MCF 10A (cell line): ENCODE data around the gene PIM3. TPM values are rescaled to one million over a fixed set of nuclear protein-coding genes. Genes with fewer than 3 reads are reported as not detected.
A peak's percentile ranks its signal among the peaks of the same experiment; 100 is the strongest.

Experiments
- BruUV-seq: library from RNA; stranded (reverse); fragments of 400-500 nt; replicated peaks from 2 replicates; lab custom pipeline; 2021; lab: Mats Ljungman, UMichigan
- CTCF ChIA-PET: fragments of 300-600 bp; sonication (Branson Sonifier 250); formaldehyde crosslinking; extraction: SDS; loops from one replicate; lab custom pipeline; 2021; ENCODE audit warnings: antibody characterized with exemption, inconsistent platforms; lab: Yijun Ruan, JAX
- POLR2A ChIA-PET: fragments of 300-600, 350-650 bp; sonication (Branson Sonifier 250); formaldehyde crosslinking; extraction: SDS; loops from one replicate; lab custom pipeline; 2020; ENCODE audit warnings: antibody characterized with exemption, inconsistent platforms; lab: Yijun Ruan, JAX
- DNase-seq: peaks from one replicate; pipeline ENCODE4 v3.0.0-alpha.2; 2018; ENCODE audit not compliant: unreplicated experiment
- H3K27ac Mint-ChIP-seq: one replicate; pipeline ENCODE4 v1.8.0; 2022; ENCODE audit warnings: mild to moderate bottlenecking, low read depth, mixed read lengths; ENCODE audit not compliant: unreplicated experiment
- H3K27me3 Mint-ChIP-seq: one replicate; pipeline ENCODE4 v1.8.0; 2022; ENCODE audit warnings: mixed read lengths; ENCODE audit not compliant: insufficient read depth, unreplicated experiment
- H3K36me3 Mint-ChIP-seq: one replicate; pipeline ENCODE4 v1.8.0; 2022; ENCODE audit warnings: mild to moderate bottlenecking, moderate library complexity, mixed read lengths; ENCODE audit not compliant: insufficient read depth, unreplicated experiment
- H3K4me1 Mint-ChIP-seq: one replicate; pipeline ENCODE4 v1.8.0; 2022; ENCODE audit warnings: mixed read lengths; ENCODE audit not compliant: insufficient read depth, unreplicated experiment
- H3K4me3 Mint-ChIP-seq: one replicate; pipeline ENCODE4 v1.8.0; 2022; ENCODE audit warnings: mild to moderate bottlenecking, moderate library complexity, mixed read lengths; ENCODE audit not compliant: unreplicated experiment
- H3K9me3 Mint-ChIP-seq: one replicate; pipeline ENCODE4 v1.8.0; 2022; ENCODE audit warnings: mixed read lengths; ENCODE audit not compliant: unreplicated experiment
- CTCF ChIP-seq: fragments of 200-600 bp; IDR thresholded peaks from one replicate; pipeline ENCODE4 v1.8.0; 2022; ENCODE audit warnings: antibody characterized with exemption, mild to moderate bottlenecking; ENCODE audit not compliant: unreplicated experiment
- intact Hi-C: fragments of 100-400 bp; cut with micrococcal nuclease; formaldehyde crosslinking; loops from 2 replicates; pipeline ENCODE4 v1.14.1; 2022
- total RNA-seq: library from RNA; stranded (reverse); gene quantifications from 2 replicates; pipeline ENCODE4 v1.2.3, GENCODE V29; 2022

Gene PIM3
- total RNA-seq, 1 experiment from 2014 or later = 56.3 TPM

DNA sequence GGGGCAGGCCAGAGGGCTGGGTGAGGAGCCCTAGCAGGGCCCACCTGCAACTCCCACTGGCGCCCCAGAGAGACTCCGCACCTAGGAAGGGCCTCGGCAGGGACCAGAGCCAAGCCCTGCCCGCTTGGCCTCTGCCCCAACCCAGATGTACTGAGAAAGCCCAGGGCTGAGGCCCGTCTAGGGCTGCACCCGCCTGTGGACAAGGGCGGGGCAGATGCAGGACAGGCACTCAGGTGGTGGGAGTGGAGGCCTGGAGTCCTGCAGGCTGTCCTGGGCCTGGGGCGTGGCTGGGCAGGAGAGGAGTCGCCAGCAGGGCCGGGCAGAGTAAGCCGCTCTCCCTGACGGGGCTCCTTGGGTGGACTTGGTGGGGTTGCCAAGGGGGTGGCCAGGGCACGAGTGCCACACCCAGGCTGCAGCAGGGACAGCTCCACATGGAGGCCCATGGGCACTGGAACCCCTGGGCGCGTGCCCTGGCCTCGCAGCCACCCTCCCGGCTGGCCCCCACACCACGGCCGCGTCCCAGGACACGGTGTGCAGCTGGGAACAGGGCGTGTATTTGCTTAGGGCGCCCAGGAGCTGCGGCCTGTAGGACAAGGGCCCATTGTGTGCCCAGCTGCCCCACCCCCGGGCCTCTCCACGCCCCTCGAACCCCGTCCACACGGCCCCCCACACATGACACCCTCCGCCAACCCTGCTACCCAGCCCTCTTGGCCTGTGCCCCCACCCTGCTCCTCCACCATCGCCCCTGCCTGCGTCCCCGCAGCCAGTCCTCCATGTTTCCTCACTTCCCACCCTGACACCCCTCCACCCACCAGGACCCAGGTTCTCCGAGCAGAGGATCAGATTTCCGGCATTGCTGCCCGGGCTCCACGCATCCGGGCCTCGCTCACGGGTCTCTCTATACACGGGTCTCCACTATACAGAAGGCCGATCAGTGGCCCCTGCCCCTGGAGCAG, 11.3 kb upstream of the PIM3 start:
- CTCF ChIA-PET = interaction anchor here (0.6 to 4.2 kb wide), 3 partner anchors 16 to 441 kb away, joined by 3 to 16 read pairs (median 3); no protein-coding TSS in a partner anchor
- no peaks in the 10 kb centered on the region for H3K36me3 Mint-ChIP-seq
- BruUV-seq = no TSS peak
- peaks cover 22% of the 10 kb centered on the region for H3K4me1 Mint-ChIP-seq
- POLR2A ChIA-PET = interaction anchor here (1.3 to 6.2 kb wide), 5 partner anchors 10 to 79 kb away, joined by 4 to 55 read pairs (median 16); partner anchors contain the start of gene PIM3
- peak overlapping the region; percentile 76 for H3K4me3 Mint-ChIP-seq
- H3K27ac Mint-ChIP-seq = peak overlapping the region; percentile 84
- H3K27me3 Mint-ChIP-seq = no peaks in the 10 kb centered on the region
- DNase-seq = peak; percentile 93
- no peak for TF ChIP-seq CTCF
- H3K9me3 Mint-ChIP-seq = no peaks in the 10 kb centered on the region
- intact Hi-C loops = no loop called here

- no peaks in the 10 kb centered on the region for H3K9me3 Mint-ChIP-seq
- no peak for TF ChIP-seq CTCF
- no peaks in the 10 kb centered on the region for H3K36me3 Mint-ChIP-seq
- no TSS peak for BruUV-seq
- no peaks in the 10 kb centered on the region for H3K27me3 Mint-ChIP-seq
- H3K27ac Mint-ChIP-seq = peak overlapping the region; percentile 84
- no peak for DNase-seq
- H3K4me3 Mint-ChIP-seq = peak overlapping the region; percentile 76
- intact Hi-C loops = no loop called here
- CTCF ChIA-PET = interaction anchor here (0.6 to 4.2 kb wide), 2 partner anchors 19 to 121 kb away, joined by 3 to 16 read pairs; no protein-coding TSS in a partner anchor
- H3K4me1 Mint-ChIP-seq = peaks cover 22% of the 10 kb centered on the region
- POLR2A ChIA-PET = interaction anchor here (0.6 to 6.2 kb wide), 7 partner anchors 11 to 358 kb away, joined by 3 to 73 read pairs (median 16); partner anchors contain the start of genes PIM3 and PLXNB2
These were observed 10.7 kb upstream of the PIM3 start for GRCh38 chr22:49949914-49950292.

DNA sequence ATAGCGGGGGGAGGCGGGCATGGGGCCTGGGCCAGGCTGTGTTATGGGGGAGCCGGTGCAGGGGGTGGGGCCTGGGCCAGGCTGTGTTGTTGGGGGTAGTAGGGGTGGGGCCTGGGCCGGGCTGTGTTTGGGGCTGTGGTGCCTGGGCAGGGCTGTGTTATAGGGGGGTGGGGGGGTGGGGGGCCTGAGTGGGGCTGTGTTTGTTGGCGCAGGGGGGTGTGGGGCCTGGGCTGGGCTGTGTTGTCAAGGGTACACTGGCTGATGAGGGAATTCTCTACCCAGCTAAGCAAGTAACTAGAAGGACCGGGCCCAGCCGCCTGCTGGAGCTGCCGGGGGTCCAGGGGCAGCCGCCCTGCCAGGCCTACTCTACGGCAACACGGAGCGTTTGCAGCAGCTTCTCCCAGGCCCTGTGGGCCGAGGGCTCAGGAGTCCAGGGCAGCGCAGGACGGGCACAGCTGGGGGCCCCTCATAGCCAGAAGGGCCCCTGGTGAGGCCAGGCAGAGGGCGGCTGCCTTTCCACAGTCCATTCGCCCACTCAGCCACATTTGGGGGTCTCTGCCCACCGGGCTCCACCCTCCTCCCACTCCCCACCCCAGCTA, 10.1 kb upstream of the PIM3 start:
- Mint-ChIP-seq H3K4me1 (peaks cover 22% of the 10 kb centered on the region), H3K4me3 (peak overlapping the region; percentile 29), H3K27me3 (no peaks in the 10 kb centered on the region), H3K36me3 (no peaks in the 10 kb centered on the region), H3K27ac (peak overlapping the region; percentile 88), H3K9me3 (no peaks in the 10 kb centered on the region)
- no peak for TF ChIP-seq CTCF
- ChIA-PET CTCF (interaction anchor here (0.6 kb wide), 1 partner anchor 121 kb away, joined by 3 read pairs; no protein-coding TSS in a partner anchor), POLR2A (interaction anchor here (0.6 to 6.2 kb wide), 9 partner anchors 11 to 358 kb away, joined by 3 to 73 read pairs (median 9); partner anchors contain the start of genes PIM3 and PLXNB2)
- DNase-seq = no peak
- intact Hi-C loops = no loop called here
- BruUV-seq = no TSS peak
